ENCODE results near the gene SCNN1G.
"Not testable (repeated sequence)": the region's sequence is repeated elsewhere in the genome, so short reads cannot be mapped to it uniquely, and the experiment has no call there.

The SCNN1G gene

DNA sequence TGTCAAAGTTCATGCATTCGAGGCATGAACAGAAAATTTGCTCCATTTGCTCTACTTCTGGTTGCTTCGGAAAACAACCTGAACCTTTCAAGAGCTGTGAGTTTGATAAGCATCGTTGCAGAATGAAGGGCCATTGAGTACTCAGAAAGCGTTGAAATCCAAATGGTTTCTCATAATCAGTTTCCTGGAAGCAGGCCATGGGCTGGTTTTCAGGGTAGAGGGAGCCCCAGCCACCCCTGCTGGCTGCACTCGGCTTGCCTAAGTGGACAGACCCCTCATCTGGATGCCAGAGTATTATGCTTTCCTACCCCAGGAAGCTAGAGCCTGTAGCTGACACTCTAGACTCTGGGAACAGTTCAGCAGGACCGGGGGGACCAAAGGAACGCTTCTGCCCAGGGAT lies 24.4 kb downstream of the SCNN1G start:
- no peak for DNase-seq

- DNase-seq: no peak
These were observed 24.9 kb downstream of the SCNN1G start for GRCh38 chr16:23207485-23207884.

DNA sequence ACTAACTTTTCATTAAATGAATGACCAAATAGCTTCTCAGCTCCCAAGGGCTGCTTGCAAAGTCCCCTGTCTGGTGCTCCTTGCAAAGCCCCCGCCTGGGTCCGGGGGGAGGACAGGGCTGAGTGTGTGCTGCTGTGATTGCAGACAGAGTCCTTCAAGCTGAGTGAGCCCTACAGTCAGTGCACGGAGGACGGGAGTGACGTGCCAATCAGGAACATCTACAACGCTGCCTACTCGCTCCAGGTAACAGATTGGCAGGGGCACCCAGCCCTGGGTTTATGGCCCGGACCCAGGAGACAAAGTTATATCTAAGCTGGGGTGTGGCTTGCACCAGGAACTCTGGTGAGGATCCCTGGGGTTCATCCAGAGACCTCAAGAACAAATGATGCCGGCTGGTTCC lies 27.1 kb downstream of the SCNN1G start:
- DNase-seq: no peak

DNA sequence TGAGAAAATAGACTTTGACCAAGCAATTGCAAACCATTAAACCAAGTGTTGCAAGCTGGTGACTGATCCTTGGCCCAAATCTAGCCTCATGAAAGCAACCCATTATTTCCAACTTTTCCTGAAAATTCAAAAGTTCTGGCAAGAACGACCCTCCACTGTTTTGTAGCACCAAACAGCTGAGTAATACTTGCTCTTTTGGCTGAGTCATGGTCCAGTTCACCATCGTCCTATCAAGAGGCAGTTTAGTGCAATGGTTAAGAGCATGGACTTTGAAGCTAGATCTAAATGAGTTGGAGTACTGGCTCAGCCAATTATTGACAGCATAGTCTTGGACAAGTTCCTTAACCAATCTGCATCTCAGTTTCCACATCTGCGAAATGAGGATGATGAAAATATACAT lies 31.3 kb downstream of the SCNN1G start:
- DNase-seq: no peak

GRCh38 chr16:23214796-23215195 lies 32.3 kb downstream of the SCNN1G start:
- no peak for DNase-seq

GRCh38 chr16:23215435-23215834 lies 32.9 kb downstream of the SCNN1G start:
- no peak for DNase-seq

- DNase-seq: no peak
These were observed 34.2 kb downstream of the SCNN1G start for GRCh38 chr16:23216658-23217246.

DNA sequence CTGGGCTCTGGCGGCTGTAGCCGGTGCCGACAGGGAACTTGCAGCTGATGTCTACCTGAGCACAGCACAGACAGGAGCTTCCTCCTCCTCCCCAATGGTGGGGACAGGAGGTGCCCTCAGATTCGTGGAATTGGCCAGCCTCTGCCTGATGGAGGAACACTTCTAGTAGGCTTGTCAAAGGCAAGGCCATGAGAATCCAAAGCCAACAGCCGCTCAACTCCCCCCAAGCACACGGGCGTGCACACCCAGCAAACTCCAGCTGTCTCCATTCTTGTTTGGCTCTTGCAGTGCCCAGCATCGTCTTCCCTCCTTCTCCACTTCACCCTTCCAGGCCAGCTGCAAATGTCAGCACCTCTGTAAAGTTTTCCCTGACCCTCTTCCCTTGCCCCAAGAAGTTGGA lies 35.1 kb downstream of the SCNN1G start:
- DNase-seq: no peak

DNA sequence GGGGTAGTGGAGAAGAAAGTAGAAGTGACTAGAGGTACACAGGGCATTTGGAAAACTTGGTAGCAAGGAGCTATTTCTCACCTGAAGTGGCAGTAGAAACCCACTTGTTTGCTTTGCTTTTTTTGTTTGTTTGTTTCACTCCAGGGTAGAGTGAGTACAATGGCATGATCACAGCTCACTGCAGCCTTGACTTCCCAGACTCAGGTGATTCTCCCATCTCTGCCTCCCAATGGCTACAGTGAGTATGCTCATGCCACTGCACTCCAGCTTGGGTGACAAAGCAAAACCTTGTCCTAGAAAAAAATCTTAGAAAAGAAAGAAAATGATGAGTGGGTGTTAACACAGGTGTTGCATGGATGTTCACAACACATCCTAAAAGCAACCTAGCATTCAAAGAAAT lies 40.4 kb downstream of the SCNN1G start:
- DNase-seq: no peak

DNA sequence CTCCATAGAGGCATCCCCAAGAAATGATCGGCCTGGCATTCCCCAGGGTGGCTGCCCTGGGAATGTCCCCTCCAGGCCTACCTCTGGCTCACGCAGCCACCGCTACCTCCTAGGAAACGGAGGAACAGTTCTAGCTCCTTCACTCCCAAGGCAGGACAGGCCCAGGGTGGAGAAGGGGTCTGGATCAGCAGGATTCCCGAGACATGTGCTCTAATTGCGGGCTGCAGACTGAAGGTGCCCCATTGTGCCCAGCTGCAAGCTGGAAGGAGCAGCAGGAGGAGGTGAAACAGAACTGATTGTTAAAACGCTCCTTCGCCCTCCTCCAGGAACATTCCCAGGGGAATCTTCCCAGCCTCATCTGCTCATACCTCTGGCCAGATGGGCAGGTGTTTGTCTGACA lies 40.8 kb downstream of the SCNN1G start:
- DNase-seq: no peak

DNA sequence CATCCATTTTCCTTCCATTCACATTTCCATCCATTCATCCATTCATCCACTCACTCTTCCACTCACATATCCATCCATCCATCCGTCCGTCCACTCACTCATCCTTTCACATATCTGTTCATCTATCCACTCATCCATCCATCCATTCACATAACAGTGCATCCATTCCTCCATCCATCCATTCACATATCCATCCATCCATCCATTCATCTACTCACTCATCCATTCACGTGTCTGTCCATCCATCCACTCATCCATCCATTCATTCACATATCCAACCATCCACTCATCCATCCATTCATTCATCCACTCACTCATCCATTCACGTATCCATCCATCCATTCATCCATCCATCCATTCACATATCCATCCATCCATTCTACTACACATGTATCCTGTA lies 42.6 kb downstream of the SCNN1G start:
- no peak for DNase-seq

GRCh38 chr16:23225634-23226033 lies 43.1 kb downstream of the SCNN1G start:
- DNase-seq: no peak

GRCh38 chr16:23227529-23227928 lies 45.0 kb downstream of the SCNN1G start:
- DNase-seq: no peak

GRCh38 chr16:23229714-23230113 lies 47.2 kb downstream of the SCNN1G start:
- DNase-seq: no peak

GRCh38 chr16:23232806-23233205 lies 50.3 kb downstream of the SCNN1G start:
- no peak for DNase-seq

- no peak for DNase-seq
These were observed 52.6 kb downstream of the SCNN1G start for GRCh38 chr16:23235176-23235575.

GRCh38 chr16:23236983-23237382 lies 54.4 kb downstream of the SCNN1G start:
- no peak for DNase-seq

GRCh38 chr16:23240994-23241393 lies 58.4 kb downstream of the SCNN1G start:
- no peak for DNase-seq

GRCh38 chr16:23244122-23244521 lies 61.6 kb downstream of the SCNN1G start:
- no peak for DNase-seq

- DNase-seq: no peak
These were observed 62.7 kb downstream of the SCNN1G start for GRCh38 chr16:23245268-23245667.

- DNase-seq: no peak
These were observed 66.0 kb downstream of the SCNN1G start for GRCh38 chr16:23248261-23249194.

DNA sequence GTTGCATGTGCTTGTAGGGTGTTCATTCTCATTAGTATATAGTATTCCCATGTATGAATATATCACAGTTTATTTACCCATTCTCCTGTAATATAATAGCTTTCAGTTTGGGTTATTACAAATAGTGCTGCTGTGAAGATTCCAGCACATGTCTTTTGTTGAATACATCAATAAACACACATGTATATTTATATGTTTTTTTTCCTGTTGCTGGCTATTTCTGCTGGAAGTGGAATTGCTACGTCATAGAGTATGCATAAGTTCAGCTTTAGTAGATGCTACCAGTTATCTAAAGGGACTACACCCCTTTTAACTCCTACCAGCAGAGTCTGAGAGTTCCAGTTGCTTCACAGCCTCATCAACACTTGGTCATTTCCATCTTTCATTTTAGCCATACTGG lies 67.3 kb downstream of the SCNN1G start:
- DNase-seq: no peak

DNA sequence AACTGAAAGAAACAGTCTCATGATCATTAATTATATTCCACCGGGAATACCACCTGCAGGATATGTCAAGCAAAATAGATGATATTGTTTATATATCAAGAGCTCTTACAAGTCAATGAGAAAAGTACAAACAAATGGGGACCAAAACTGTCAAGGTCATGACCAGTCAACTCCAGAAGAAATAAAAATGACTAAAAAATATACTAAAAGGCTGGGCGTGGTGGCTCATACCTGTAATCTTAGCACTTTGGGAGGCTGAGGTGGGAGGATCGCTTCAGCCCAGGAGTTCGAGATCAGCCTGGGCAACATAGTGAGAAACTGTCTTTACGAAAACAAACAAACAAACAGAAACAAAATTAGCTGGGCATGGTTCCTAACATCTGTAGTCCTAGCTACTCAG lies 69.8 kb downstream of the SCNN1G start:
- DNase-seq: no peak

DNA sequence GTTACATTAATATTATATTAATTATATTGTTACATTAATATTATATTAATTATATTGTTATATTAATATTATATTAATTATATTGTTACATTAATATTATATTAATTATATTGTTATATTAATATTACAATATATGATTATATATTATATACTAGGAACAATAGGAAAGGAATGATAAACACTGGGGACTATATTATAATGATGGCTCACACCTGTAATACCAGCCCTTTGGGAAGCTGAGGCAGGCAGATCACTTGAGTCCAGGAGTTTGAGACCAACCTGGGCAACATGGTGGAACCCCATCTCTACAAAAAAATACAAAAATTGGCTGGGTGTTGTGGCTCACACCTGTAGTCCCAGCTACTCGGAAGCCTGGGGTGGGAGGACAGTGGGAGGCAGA lies 71.1 kb downstream of the SCNN1G start:
- DNase-seq: not testable (repeated sequence)

DNA sequence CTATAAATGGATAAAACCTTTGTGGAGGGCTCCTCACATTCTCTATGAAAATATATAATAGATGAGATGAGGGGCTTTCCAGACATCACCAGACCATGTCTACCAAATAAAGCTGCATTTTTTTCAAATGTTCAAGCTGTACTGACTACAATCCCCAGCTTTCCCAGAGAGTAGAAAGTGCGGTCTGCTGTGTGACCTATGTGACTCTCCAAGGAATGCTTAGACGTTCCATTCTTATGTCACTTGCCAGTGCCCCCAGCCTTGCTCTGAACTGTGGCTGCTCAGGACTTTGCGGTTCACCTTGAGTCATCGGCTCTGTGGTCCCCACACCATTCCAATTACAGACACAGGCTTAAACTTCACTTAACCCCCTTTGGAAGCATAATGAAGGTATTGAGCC lies 71.8 kb downstream of the SCNN1G start:
- DNase-seq: no peak
